Activated CD4-positive, alpha-beta T cell treated with anti-CD3 and anti-CD28 coated beads for 1 hour (primary cell): ENCODE results near the gene GOLGA6L2.
"Not testable (repeated sequence)": the region's sequence is repeated elsewhere in the genome, so short reads cannot be mapped to it uniquely, and the experiment has no call there.

Experiments used
- DNase-seq: peaks from one replicate; pipeline ENCODE4 v3.0.0-alpha.2; 2020

The GOLGA6L2 gene

GRCh38 chr15:23422946-23423708 lies 23.9 kb downstream of the GOLGA6L2 start:
- DNase-seq = no peak

GRCh38 chr15:23422099-23422945 lies 24.7 kb downstream of the GOLGA6L2 start:
- DNase-seq = no peak

- DNase-seq = no peak
These were observed 26.1 kb downstream of the GOLGA6L2 start for GRCh38 chr15:23420806-23421575.

- DNase-seq = no peak
These were observed 30.4 kb downstream of the GOLGA6L2 start for GRCh38 chr15:23416349-23417276.

- DNase-seq = not testable (repeated sequence)
These were observed 31.2 kb downstream of the GOLGA6L2 start for GRCh38 chr15:23415866-23416265.

GRCh38 chr15:23415321-23415865 lies 31.6 kb downstream of the GOLGA6L2 start:
- DNase-seq = no peak

DNA sequence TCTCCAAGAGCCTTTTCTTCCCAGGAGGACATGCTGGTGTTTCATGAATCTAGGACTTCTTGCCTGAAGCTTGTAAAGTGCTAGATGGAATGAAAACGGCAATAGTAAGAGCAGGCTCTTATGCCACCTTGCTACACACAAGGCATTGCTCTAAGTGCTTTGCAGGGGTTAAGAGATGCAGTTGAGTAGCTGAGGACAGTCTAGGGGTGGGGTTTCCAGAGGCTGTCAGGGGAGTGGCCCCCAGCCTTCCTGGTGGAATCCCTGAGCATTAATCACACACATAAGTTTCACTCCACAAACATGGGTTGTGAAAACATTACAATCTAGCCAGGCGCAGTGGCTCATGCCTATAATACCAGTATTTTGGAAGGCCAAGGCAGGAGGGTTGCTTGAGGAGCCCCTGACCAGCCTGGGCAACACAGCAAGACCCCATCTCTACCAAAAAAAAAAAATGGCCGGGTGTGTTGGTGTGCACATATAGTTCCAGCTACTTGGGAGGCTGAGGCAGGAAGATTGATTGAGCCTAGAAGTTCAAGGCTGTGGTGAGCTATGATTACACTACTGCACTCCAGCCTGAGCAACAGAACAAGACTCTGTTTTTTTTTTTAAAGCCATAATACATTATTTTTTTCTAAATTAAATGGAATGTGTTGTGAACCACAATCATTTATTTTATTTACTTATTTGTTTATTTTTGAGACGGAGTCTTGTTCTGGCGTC lies 34.0 kb downstream of the GOLGA6L2 start:
- not testable (repeated sequence) for DNase-seq

DNA sequence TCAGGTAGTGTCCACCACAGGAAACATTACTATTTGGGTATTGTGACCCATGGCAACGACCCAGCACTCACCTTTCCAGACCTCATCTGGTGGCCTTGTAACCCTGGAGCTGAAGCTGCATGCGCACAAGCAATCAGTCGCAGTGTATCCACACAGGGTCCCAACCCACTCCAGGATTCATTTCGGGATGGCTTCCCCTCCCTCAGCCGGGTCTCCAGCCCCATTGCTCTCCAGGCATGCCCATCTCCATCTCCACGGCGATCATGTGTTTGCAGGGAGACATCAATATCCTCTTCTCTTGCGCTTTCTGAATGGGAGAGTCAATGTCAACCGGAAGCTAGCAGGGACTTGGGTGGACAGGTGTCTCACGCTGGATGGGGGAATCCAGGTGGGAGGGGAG lies 35.2 kb downstream of the GOLGA6L2 start:
- no peak for DNase-seq

GRCh38 chr15:23403550-23403949 lies 43.5 kb downstream of the GOLGA6L2 start:
- DNase-seq = no peak

DNA sequence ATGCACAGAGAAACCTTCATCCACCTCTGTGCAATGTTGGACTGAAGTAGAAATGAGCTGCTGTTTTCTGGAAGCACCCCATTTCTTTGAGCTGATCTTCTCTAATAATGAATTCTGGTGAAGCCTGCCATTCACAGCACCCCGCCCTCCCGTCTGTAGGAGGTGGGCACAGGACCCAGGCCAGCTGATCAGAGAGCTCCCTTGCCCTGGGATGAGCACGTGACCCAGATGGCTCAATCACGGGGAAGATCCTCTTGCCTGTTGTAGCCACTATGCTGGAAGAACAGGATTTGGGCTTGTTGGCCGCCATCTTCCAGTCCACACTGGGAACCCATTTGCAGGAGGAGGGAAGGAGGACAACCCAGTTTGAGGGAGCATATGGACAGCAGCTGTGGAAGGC lies 44.5 kb downstream of the GOLGA6L2 start:
- no peak for DNase-seq

DNA sequence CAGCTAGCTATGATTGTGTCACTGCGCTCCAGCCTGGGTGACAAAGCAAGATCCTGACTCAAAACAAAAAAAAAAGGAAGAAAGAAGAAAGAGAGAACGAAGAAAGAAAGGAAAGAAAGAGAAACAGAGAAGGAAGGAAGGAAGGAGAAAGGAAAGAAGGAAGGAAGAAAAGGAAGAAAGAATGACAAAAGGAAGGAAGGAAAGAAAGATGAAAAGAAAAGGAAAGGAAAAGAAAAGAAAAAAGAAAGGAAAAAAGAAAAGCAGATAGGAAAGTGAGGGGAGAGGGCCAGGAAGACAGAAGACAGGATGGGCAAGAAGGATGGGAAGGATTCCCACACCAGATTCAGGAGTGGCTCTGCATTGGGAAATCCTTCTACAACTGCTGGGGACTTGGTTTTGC lies 44.9 kb downstream of the GOLGA6L2 start:
- DNase-seq = no peak

DNA sequence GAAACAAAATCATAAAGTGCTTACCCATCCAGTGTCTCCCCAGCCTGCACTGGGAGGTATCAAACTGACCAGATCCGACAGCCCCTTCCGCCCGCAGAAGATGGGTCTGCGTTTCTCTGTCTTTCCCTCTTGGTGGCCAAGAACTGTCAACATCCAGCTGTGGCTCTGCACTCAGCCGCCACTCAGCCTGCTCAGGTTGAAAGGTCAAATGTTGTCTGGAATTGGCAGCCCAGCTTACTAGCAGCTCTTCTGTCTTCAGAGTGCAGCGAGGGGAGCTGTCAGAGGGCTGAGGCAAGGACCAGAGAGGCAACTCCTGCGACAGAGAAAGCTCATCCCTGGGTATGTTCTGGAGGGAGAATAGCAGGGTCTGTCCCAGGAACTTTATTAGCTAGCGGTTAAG lies 45.4 kb downstream of the GOLGA6L2 start:
- no peak for DNase-seq

- not testable (repeated sequence) for DNase-seq
These were observed 47.8 kb downstream of the GOLGA6L2 start for GRCh38 chr15:23399207-23399606.

DNA sequence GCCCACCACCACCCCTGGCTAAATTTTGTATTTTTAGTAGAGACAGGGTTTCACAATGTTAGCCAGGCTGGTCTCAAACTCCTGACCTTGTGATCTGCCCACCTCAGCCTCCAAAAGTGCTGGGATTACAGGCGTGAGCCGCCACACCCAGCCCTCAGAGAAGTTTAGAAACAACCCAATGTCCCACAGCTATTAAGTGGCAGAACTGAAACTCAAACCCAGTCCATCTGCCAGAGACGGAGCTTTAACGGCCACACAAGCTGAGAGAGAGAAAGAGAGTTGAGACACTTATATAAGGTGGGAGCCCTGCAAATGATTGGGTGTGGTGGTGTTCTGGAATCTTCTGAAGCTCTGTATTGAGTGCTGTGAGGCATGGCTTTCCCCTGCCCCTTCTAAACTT lies 48.7 kb downstream of the GOLGA6L2 start:
- DNase-seq = not testable (repeated sequence)

DNA sequence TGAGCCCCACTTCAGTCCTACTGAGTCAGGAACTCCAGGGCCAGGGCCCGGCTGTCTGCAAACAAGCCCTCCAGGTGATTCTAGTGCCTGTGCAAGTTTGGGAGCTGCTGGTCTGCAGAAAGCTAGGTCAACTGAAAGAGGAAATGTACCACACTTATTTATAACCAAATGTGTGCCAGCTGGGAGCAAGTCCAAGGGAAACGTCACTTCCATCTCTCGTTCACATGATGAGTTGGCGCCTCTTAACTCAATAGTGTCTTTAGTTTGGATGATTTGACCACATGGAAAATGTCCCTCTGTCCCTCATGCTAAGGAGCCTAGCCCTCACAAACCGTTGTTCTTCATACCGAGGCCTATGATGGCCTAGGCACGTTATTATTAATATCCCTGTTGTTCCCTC lies 49.3 kb downstream of the GOLGA6L2 start:
- DNase-seq = no peak

GRCh38 chr15:23395832-23396231 lies 51.2 kb downstream of the GOLGA6L2 start:
- DNase-seq = no peak

DNA sequence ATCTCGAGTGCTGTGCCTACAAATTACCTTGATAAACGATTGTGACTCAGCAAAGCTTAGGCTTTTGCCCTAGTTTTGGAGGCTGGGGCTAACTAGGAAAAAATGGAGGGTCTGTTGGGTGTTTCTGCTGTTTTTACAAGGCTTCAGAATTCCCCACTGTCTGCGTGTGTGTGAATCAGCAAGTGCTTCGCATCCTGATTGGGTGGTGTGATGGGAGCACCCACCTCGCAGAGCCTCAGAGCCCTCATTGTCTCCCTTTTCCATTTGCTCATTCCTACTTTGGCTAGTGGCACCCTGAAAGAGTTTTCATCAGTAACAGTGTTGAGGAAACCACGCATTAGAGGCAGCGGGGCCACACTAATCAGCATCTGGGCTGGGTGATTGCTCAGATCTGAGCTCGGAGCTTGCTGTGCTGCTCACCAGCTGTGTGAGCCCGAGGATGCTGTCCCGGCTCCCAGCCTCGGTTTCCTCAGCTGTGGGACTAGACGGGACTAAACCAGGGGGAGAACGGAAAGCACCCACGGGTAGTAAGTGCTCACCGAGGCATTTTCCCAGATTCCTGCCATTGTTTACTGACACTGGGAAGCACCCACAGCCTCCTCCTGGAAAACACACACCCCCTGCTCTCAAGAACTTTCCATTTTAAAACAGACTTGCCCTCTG lies 51.9 kb downstream of the GOLGA6L2 start:
- no peak for DNase-seq
